Measurements from ENCODE around the gene STRA8. TPM values are rescaled to one million over a fixed set of nuclear protein-coding genes. Genes with fewer than 3 reads are reported as not detected.
"Not testable (repeated sequence)": the region's sequence is repeated elsewhere in the genome, so short reads cannot be mapped to it uniquely, and the experiment has no call there.

STRA8 gene
- total RNA-seq, 2 donors from 2014 or later: not detected

DNA sequence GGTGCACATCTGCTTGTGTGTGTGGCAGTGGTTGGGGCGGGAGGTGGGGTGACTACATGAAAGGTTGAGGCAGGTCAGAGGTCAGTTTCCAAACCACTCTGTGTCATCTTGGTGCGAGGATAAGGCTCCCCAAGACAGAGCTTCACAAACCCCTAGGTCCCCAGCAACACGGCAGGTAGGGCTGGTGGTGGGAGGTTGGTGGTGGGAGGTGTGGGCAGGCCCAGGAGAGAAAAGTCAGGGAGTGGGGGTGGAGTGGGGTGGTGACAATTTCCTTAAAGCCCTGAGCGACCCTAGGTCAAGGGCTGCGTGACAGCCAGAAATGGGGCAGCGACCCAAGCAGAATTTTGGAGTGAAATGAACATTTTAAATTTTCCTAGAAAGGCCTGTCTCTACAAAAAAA is 1.6 kb upstream of the STRA8 start:
- intact Hi-C loops (cut with DNase I): no loop called here
- no peak for DNase-seq (ENCODE audit: low spot score)

DNA sequence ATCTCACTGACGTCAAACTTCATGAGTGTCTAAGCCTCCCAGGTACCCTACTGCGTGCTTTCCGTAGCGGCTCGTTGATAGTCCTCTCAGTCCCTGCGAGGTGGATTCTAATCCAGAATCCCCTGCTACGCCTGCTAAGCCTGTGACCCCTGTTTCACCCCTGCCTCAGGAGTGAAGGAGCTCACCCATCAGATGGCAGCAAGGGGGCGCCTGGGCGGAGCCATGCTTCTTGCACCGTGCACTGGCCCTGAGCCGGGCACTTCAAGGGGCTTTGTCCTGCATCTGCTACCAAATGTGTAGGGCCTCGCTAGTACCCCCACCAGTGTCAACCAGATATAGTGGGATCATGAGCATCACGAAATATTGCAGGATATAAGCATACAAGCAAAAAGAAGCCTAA is 918 bp upstream of the STRA8 start:
- no peak for DNase-seq (ENCODE audit: low spot score)
- intact Hi-C loops (cut with DNase I): no loop called here

GRCh38 chr7:135234095-135234494 is 457 bp downstream of the STRA8 start:
- intact Hi-C loops (cut with DNase I); DNase-seq (ENCODE audit: low spot score): not testable (repeated sequence)

- no peak for DNase-seq (ENCODE audit: low spot score)
Measured at GRCh38 chr7:135234727-135235126, 1.1 kb downstream of the STRA8 start.

GRCh38 chr7:135235841-135236240 is 2.2 kb downstream of the STRA8 start:
- intact Hi-C loops (cut with DNase I): no loop called here
- DNase-seq (ENCODE audit: low spot score): no peak

More at GRCh38 chr7:135234727-135235126, 1.1 kb downstream of the STRA8 start:
- intact Hi-C loops (cut with DNase I): no loop called here

DNA sequence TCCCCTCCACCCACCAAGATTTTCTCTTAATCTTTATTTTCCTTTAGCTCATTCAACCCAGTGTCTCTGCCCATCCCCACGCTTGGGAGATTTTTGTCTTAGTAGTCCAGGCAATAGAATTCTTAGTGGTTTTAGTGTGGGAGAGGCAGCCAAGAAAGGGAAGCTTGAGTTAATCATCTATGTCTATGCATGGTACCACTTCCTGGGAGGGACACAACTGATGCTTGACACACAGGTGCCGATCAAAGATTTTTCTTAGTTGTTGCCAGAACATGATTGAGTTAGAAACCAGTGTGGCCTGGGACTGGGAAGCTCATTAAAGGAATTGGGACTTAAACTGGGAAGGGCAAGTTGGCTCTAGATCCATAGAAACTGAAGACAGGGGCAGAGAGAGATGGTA is 3.1 kb downstream of the STRA8 start:
- intact Hi-C loops (cut with DNase I): no loop called here

DNA sequence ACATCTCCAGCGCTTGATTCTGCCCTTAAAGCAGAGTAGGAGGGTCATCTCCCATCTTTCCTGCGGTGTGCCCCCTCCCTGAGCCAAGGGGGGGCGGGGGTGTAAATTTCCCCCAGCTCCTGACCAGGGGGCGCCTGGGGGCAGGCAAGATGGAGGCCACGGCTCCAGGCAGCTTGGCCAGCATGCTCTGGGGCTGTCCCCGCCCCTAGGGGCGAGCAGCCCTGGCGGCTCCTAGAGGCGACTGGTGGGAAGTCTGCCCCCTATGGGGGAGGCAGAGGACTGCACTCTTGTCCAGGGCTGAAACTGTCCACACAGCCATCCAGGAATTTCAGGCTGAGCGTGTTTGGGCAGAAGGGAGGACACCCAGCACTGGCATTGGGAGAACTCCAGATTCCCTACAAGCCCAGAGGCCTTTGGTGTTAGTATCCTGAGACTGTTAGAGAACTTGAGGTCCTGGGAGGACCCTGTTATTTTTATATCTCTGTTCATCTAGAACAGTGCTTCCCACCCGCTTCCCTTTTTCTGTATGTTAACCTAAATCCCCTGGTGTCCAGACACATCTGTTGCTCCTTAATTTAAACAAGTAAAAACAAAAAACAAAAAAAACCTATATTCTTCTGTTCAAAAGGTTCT is 4.6 kb downstream of the STRA8 start:
- intact Hi-C loops (cut with DNase I): no loop called here
- no peak for DNase-seq (ENCODE audit: low spot score)

More for the DNA sequence above, 3.1 kb downstream of the STRA8 start:
- DNase-seq (ENCODE audit: low spot score): no peak

DNA sequence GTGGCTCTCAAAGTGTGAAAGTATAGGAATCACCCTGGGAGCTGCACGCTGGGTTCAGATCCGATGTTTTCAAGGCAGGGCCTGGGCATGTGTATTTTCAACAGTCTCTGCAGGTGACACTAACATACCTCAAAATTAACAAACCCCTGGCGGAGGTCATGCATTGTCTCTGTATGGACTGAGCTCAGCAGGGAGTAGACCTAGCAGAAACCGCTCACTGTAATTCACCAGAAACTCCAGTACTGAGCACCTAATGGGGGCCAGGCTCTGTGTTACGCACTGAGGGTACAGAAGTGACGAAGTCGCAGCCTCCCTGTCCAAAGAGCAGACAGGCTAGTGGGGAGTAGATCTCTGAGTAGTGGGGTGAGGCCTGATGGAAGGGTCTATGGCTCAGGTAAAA is 5.6 kb downstream of the STRA8 start:
- DNase-seq (ENCODE audit: low spot score): no peak
- intact Hi-C loops (cut with DNase I): no loop called here

- intact Hi-C loops (cut with DNase I): no loop called here
- DNase-seq (ENCODE audit: low spot score): no peak
Measured at GRCh38 chr7:135240441-135240840, 6.8 kb downstream of the STRA8 start.

GRCh38 chr7:135242096-135242684 is 8.6 kb downstream of the STRA8 start:
- intact Hi-C loops (cut with DNase I): no loop called here
- no peak for DNase-seq (ENCODE audit: low spot score)

DNA sequence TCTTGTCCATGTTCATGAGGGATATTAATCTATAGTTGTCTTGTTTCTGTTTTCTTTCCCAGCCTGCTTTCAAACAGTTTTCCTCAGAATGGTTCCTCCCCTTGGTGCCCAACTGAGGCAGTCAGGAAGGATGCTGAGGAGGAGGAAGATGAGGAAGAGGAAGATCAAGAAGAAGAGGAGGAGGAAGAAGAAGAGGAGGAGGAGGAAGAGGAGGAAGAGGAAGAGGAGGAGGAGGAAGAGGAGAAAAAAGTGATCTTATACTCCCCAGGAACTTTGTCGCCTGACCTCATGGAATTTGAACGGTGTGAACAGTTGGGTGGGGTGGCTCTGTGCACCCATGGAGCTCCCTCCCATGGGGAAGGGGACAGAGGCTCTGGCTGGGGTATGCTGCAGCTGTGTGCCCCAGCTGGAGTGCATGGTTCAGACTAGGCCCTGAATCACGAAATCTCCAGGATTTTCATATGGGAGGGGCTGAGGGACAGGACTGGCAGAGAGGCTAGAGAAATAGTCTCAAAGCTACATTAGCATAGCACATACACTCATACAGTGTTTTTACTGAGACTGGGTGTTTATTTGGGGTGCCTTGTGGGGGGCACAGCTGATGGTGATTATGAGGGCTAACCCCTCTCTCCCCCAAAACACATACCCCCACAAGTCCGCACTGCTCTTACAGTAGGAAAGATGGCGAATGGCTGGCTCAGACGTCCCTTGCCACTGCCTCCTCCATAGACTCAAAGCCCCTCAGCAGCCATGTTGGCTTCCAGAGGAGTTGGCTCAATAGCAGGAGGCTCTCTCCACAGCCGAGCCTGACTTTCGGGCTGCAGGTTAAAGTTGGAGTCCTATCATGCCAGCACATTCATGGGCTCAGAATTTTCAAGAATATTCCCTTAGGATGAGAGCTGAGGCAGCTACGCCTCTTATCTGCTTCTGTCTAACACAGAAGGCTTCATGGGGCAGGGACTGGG is 11.9 kb downstream of the STRA8 start:
- intact Hi-C loops (cut with DNase I): no loop called here
- no peak for DNase-seq (ENCODE audit: low spot score)

- no peak for DNase-seq (ENCODE audit: low spot score)
- intact Hi-C loops (cut with DNase I): no loop called here
Measured at GRCh38 chr7:135246191-135246825, 12.7 kb downstream of the STRA8 start.

- no peak for DNase-seq (ENCODE audit: low spot score)
- intact Hi-C loops (cut with DNase I): no loop called here
Measured at GRCh38 chr7:135247746-135248471, 14.3 kb downstream of the STRA8 start.

GRCh38 chr7:135248546-135248945 is 14.9 kb downstream of the STRA8 start:
- intact Hi-C loops (cut with DNase I): no loop called here
- no peak for DNase-seq (ENCODE audit: low spot score)

DNA sequence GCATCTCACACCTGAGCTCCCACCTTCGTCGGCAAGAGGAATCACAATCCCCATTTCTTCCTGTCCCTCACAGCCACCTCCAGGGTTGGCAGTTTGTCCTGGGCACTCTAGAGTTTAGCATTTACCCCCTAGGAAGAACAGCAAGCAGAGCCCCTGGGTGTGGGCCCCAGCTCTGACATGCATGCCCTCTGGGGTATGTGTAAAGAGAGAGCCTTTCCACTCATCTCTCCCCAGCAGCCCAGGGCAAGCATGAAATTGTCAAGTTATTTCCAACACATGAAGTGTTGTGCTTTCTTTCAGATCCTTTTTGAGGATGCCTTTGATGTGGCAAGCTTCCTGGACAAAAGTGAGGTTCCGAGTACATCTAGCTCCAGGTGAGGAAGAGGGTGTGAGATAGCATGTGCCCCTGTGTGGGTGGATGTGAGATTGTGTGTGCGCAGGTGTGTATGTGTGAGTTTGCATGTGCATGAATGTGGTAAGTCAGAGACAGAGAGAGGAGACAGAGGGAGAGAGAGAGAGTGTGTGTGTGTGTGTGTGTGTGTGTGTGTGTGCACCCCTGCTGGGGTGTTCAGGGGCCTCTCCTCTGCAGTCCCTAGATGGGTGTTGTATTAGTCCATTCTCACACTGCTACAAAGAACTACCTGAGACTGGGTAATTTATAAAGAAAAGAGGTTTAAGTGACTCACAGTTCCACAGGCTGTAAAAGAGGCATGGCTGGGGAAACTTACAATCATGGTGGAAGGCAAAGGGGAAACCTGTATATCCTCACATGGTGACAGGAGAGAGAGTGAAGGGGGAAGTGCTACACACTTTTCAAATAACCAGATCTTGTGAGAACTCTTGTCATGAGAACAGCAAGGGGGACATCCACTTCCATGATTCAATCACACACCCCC is 18.1 kb downstream of the STRA8 start:
- no peak for DNase-seq (ENCODE audit: low spot score)
- intact Hi-C loops (cut with DNase I): no loop called here

GRCh38 chr7:135253851-135254771 is 20.5 kb downstream of the STRA8 start:
- peak; percentile 93 for DNase-seq (ENCODE audit: low spot score)
- intact Hi-C loops (cut with DNase I): no loop called here

GRCh38 chr7:135257790-135258189 is 24.2 kb downstream of the STRA8 start:
- DNase-seq (ENCODE audit: low spot score): no peak
- intact Hi-C loops (cut with DNase I): no loop called here

Data from posterior vena cava (tissue), 2 donors.